Body of pancreas (tissue), 4 donors: Measurements from ENCODE around the gene FAM114A1. TPM values are rescaled to one million over a fixed set of nuclear protein-coding genes. Genes with fewer than 3 reads are reported as not detected.

Experiments
- ATAC-seq: fragments of 150-250 bp; one replicate; pipeline ENCODE4 v1.9.1; 2016
- DNase-seq, 4 donors: peaks; one replicate each; pipeline ENCODE4 v3.0.0-alpha.2; 2019
- H3K27ac ChIP-seq, 4 donors: fragments of 200-600 bp; sonication (generic); 1 replicate in 3 of 4; 2 replicates in 1 of 4; pipeline versions ENCODE4 v1.5.1 to v1.6.1; 2016 to 2019; ENCODE audit warnings: mild to moderate bottlenecking in 1 of 4, mixed read lengths in 1 of 4, moderate library complexity in 1 of 4
- H3K27me3 ChIP-seq, 2 donors: fragments of 200-600 bp; sonication (generic); one replicate each; pipeline ENCODE4 v1.6.0; 2016; ENCODE audit warnings: mild to moderate bottlenecking in 1 of 2
- H3K36me3 ChIP-seq, 2 donors: fragments of 200-600 bp; sonication (generic); replicated peaks in 1 of 2; 2 replicates each; pipeline ENCODE4 v1.5.1; 2016; ENCODE audit warnings: low read depth in 2 of 2; ENCODE audit not compliant: insufficient read depth in 1 of 2
- H3K4me1 ChIP-seq: fragments of 200-600 bp; sonication (generic); one replicate; pipeline ENCODE4 v1.6.0; 2016
- H3K4me3 ChIP-seq, 2 donors: fragments of 200-600 bp; sonication (generic); 1 replicate in 1 of 2; 2 replicates in 1 of 2; pipeline ENCODE4 v1.5.1; 2016 to 2019
- H3K9me3 ChIP-seq, 3 donors: fragments of 200-600 bp; sonication (generic); 1 replicate in 2 of 3; 2 replicates in 1 of 3; pipeline ENCODE4 v1.5.1; 2016
- CTCF ChIP-seq, 7 experiments: fragments of 450-650 bp in 4 of 7; fragments of 200-600 bp in 3 of 7; sonication (generic) in 3 of 7; IDR thresholded peaks; one replicate each; pipeline ENCODE4 v1.5.1; 2016 to 2019; ENCODE audit warnings: antibody characterized with exemption in 7 of 7
- POLR2A ChIP-seq, 3 donors: fragments of 450-650 bp; IDR thresholded peaks; one replicate each; pipeline ENCODE4 v1.6.1; 2016; ENCODE audit warnings: antibody characterized with exemption in 3 of 3, mild to moderate bottlenecking in 2 of 3
- WGBS, 2 donors: methylation state at CpG; one replicate each; pipeline ENCODE4 v1.1.5; 2017; 5-methylcytosine and 5-hydroxymethylcytosine counted together
- intact Hi-C: fragments of 100-400 bp; cut with DNase I; formaldehyde crosslinking; loops from one replicate; pipeline ENCODE4 v1.15.1; 2023
- total RNA-seq, 2 donors: library from RNA; depleted of rRNA; stranded (reverse); fragments of >200 nt; gene quantifications; one replicate each; pipeline ENCODE4 v1.1.0, GENCODE V29; 2016

The FAM114A1 gene
- total RNA-seq, 2 donors from 2014 or later, result 30.6 to 43.2 TPM

GRCh38 chr4:38872620-38873019, 5.0 kb downstream of the FAM114A1 start:
- TF ChIP-seq CTCF (IDR thresholded peaks at IDR 0.05), result no peak
- TF ChIP-seq POLR2A (IDR thresholded peaks at IDR 0.05), result no peak
- Histone ChIP-seq H3K36me3 (no peaks in the 10 kb centered on the region), H3K4me3 (no peak overlapping the region), H3K4me1 (peaks cover 43% of the 10 kb centered on the region), H3K27ac (peak overlapping the region; percentile 51 to 71 (median 68)), H3K9me3 (no peaks in the 10 kb centered on the region), H3K27me3 (no peaks in the 10 kb centered on the region)
- intact Hi-C loops, result no loop called here
- DNase-seq (peak; percentile 36 to 65 (median 60)), ATAC-seq (peak; percentile 74)
- WGBS, 2 donors, result 34 to 41% methylated on average over 5 of the region's 5 CpGs

- no peak overlapping the region for H3K4me3 ChIP-seq
- H3K27me3 ChIP-seq, result no peaks in the 10 kb centered on the region
- H3K36me3 ChIP-seq, result no peaks in the 10 kb centered on the region
- peaks cover 39% of the 10 kb centered on the region for H3K4me1 ChIP-seq
- DNase-seq (no peak), ATAC-seq (no peak)
- no peaks in the 10 kb centered on the region for H3K9me3 ChIP-seq
- H3K27ac ChIP-seq, result peak overlapping the region; percentile 51 to 71 (median 68)
- 69 to 70% methylated on average over 5 of the region's 5 CpGs for WGBS, 2 donors
- TF ChIP-seq POLR2A (IDR thresholded peaks at IDR 0.05), result no peak
- TF ChIP-seq CTCF (IDR thresholded peaks at IDR 0.05), result no peak
- intact Hi-C loops, result no loop called here
These were observed 5.8 kb downstream of the FAM114A1 start for GRCh38 chr4:38873290-38873944.

- Histone ChIP-seq H3K4me1 (peaks cover 26% of the 10 kb centered on the region), H3K27ac (no peak overlapping the region), H3K4me3 (no peak overlapping the region), H3K36me3 (peaks cover 0 to 7% of the 10 kb centered on the region in 2 donors), H3K27me3 (no peaks in the 10 kb centered on the region), H3K9me3 (no peaks in the 10 kb centered on the region)
- ATAC-seq (no peak), DNase-seq (no peak)
- intact Hi-C loops, result no loop called here
- no peak for TF ChIP-seq POLR2A (IDR thresholded peaks at IDR 0.05)
- 60 to 63% methylated on average over 2 of the region's 2 CpGs for WGBS, 2 donors
These were observed 9.0 kb downstream of the FAM114A1 start for GRCh38 chr4:38876636-38877035.

GRCh38 chr4:38884254-38884653, 16.6 kb downstream of the FAM114A1 start:
- H3K4me3 ChIP-seq, result no peak overlapping the region
- H3K9me3 ChIP-seq, result no peaks in the 10 kb centered on the region
- intact Hi-C loops, result no loop called here
- peaks cover 0 to 2% of the 10 kb centered on the region in 2 donors for H3K36me3 ChIP-seq
- no peak for ATAC-seq
- H3K27ac ChIP-seq, result no peak overlapping the region
- no peaks in the 10 kb centered on the region for H3K27me3 ChIP-seq
- H3K4me1 ChIP-seq, result peaks cover 3% of the 10 kb centered on the region
- 96 to 97% methylated on average over 4 of the region's 4 CpGs for WGBS, 2 donors
- TF ChIP-seq POLR2A (IDR thresholded peaks at IDR 0.05) (no peak), CTCF (IDR thresholded peaks at IDR 0.05) (no peak)
- no peak for DNase-seq

- H3K27me3 ChIP-seq, result no peaks in the 10 kb centered on the region
- H3K9me3 ChIP-seq, result no peaks in the 10 kb centered on the region
- peaks cover 9% of the 10 kb centered on the region for H3K4me1 ChIP-seq
- WGBS, 2 donors, result 88% methylated on average over 1 of the region's 1 CpG
- peak overlapping the region in 3 of 4 donors; percentile 56 to 73 (median 62) for H3K27ac ChIP-seq
- no peak for DNase-seq
- TF ChIP-seq POLR2A (IDR thresholded peaks at IDR 0.05), result no peak
- no peak for TF ChIP-seq CTCF (IDR thresholded peaks at IDR 0.05)
- intact Hi-C loops, result no loop called here
- peak; percentile 67 for ATAC-seq
- H3K4me3 ChIP-seq, result no peak overlapping the region
- H3K36me3 ChIP-seq, result peaks cover 0 to 1% of the 10 kb centered on the region in 2 donors
These were observed 21.5 kb downstream of the FAM114A1 start for GRCh38 chr4:38889143-38889542.
